Stimulated activated CD4-positive, alpha-beta T cell treated with anti-CD3 and anti-CD28 coated beads, TNF-alpha, amount 100 ng/mL, for 1 hour (primary cell): ENCODE results near the gene APOL5.
A peak's percentile ranks its signal among the peaks of the same experiment; 100 is the strongest.
"Not testable (repeated sequence)": the region's sequence is repeated elsewhere in the genome, so short reads cannot be mapped to it uniquely, and the experiment has no call there.

Experiments used
- DNase-seq, 3 donors: peaks; one replicate each; pipeline ENCODE4 v3.0.0-alpha.2; 2020; ENCODE audit warnings: low read depth in 3 of 3, low spot score in 1 of 3

The APOL5 gene

GRCh38 chr22:35717572-35717971 is at the start of gene APOL5:
Gene APOL5 (plus strand): TSS chr22:35717872. CDS start chr22:35717872, 0 bp downstream.
- no peak for DNase-seq

GRCh38 chr22:35674335-35674734 is 43.3 kb upstream of the APOL5 start:
- DNase-seq: no peak

- not testable (repeated sequence) for DNase-seq
These were observed 41.6 kb upstream of the APOL5 start for GRCh38 chr22:35676065-35676464.

GRCh38 chr22:35677460-35678187 is 40.0 kb upstream of the APOL5 start:
- DNase-seq: no peak

GRCh38 chr22:35678836-35679235 is 38.8 kb upstream of the APOL5 start:
- no peak for DNase-seq

- peak in 1 of 3 donors; percentile 35 for DNase-seq
These were observed 38.2 kb upstream of the APOL5 start for GRCh38 chr22:35679492-35679891.

GRCh38 chr22:35681454-35682052 is 36.1 kb upstream of the APOL5 start:
- DNase-seq: no peak

GRCh38 chr22:35683560-35683959 is 34.1 kb upstream of the APOL5 start:
- DNase-seq: no peak

- no peak for DNase-seq
These were observed 33.4 kb upstream of the APOL5 start for GRCh38 chr22:35684270-35684700.

GRCh38 chr22:35684732-35685131 is 32.9 kb upstream of the APOL5 start:
- DNase-seq: no peak

- no peak for DNase-seq
These were observed 31.9 kb upstream of the APOL5 start for GRCh38 chr22:35685731-35686130.

- DNase-seq: no peak
These were observed 31.4 kb upstream of the APOL5 start for GRCh38 chr22:35686298-35686697.

GRCh38 chr22:35687461-35687860 is 30.2 kb upstream of the APOL5 start:
- DNase-seq: no peak

GRCh38 chr22:35688913-35689675 is 28.6 kb upstream of the APOL5 start:
- DNase-seq: no peak

GRCh38 chr22:35690001-35690400 is 27.7 kb upstream of the APOL5 start:
- DNase-seq: no peak

GRCh38 chr22:35695202-35695601 is 22.5 kb upstream of the APOL5 start:
- no peak for DNase-seq

- DNase-seq: no peak
These were observed 20.5 kb upstream of the APOL5 start for GRCh38 chr22:35697142-35697541.

- not testable (repeated sequence) for DNase-seq
These were observed 17.8 kb upstream of the APOL5 start for GRCh38 chr22:35699852-35700251.

GRCh38 chr22:35703861-35704584 is 13.6 kb upstream of the APOL5 start:
- DNase-seq: no peak

GRCh38 chr22:35705141-35705540 is 12.5 kb upstream of the APOL5 start:
- DNase-seq: no peak

- no peak for DNase-seq
These were observed 9.2 kb upstream of the APOL5 start for GRCh38 chr22:35708453-35708852.
